Measurements from ENCODE around the gene FGF7.

GRCh38 chr15:49415149-49415548 lies 7.9 kb upstream of the FGF7 start:
- TF ChIP-seq CTCF (IDR thresholded peaks at IDR 0.05; ENCODE audit: low read depth, low read length, missing input control) (no peak), GABPA (IDR thresholded peaks at IDR 0.05 in 1 of 2, conservative IDR thresholded peaks at IDR 0.05 in 1 of 2) (no peak), HNF4A (conservative IDR thresholded peaks at IDR 0.05) (no peak), REST (IDR thresholded peaks at IDR 0.05) (no peak), RXRA (IDR thresholded peaks at IDR 0.05) (no peak), YY1 (IDR thresholded peaks at IDR 0.05) (no peak), TAF1 (conservative IDR thresholded peaks at IDR 0.05) (no peak), RAD21 (IDR thresholded peaks at IDR 0.05) (no peak), JUND (IDR thresholded peaks at IDR 0.05) (no peak), SP1 (IDR thresholded peaks at IDR 0.05) (no peak), MAX (IDR thresholded peaks at IDR 0.05) (no peak), ATF3 (IDR thresholded peaks at IDR 0.05) (no peak), EGR1 (IDR thresholded peaks at IDR 0.05; ENCODE audit: low read depth in 2 of 2) (no peak), HNF4G (IDR thresholded peaks at IDR 0.05) (no peak)
